GM23338 (cell line): ENCODE measurements around the gene UNC13A. TPM values are rescaled to one million over a fixed set of nuclear protein-coding genes. Genes with fewer than 3 reads are reported as not detected.

ENCODE experiments used
- ATAC-seq: fragments of 200-7000 bp; cut with Tn5 transposase; 3 replicates; pipeline ENCODE4 v1.9.1; 2020
- DNase-seq: peaks from one replicate; pipeline ENCODE4 v3.0.0-alpha.2; 2015; ENCODE audit warnings: low spot score
- H2AFZ ChIP-seq: fragments of 200-600 bp; sonication (generic); 2 replicates; pipeline ENCODE4 v1.8.0; 2016; ENCODE audit warnings: antibody characterized with exemption, mild to moderate bottlenecking, moderate library complexity
- H3F3A ChIP-seq: fragments of 200-600 bp; sonication (generic); replicated peaks from 2 replicates; pipeline ENCODE4 v1.8.0; 2017; ENCODE audit warnings: antibody characterized with exemption, mixed run types, low read depth
- H3K27ac ChIP-seq: fragments of 200-600 bp; sonication (generic); 2 replicates; pipeline ENCODE4 v1.6.1; 2016; ENCODE audit warnings: low read depth
- H3K27me3 ChIP-seq: fragments of 200-600 bp; sonication (generic); 2 replicates; pipeline ENCODE4 v1.8.0; 2016; ENCODE audit warnings: mild to moderate bottlenecking, mixed run types, moderate library complexity; ENCODE audit not compliant: insufficient read depth
- H3K36me3 ChIP-seq: fragments of 200-600 bp; sonication (generic); 2 replicates; pipeline ENCODE4 v1.8.0; 2016; ENCODE audit warnings: mild to moderate bottlenecking; ENCODE audit not compliant: insufficient read depth
- H3K4me1 ChIP-seq: fragments of 200-600 bp; sonication (generic); 2 replicates; pipeline ENCODE4 v1.8.0; 2016; ENCODE audit warnings: mild to moderate bottlenecking, moderate library complexity; ENCODE audit not compliant: insufficient read depth
- H3K4me2 ChIP-seq: fragments of 200-600 bp; sonication (generic); 2 replicates; pipeline ENCODE4 v1.7.1; 2017; ENCODE audit warnings: mixed run types
- H3K4me3 ChIP-seq: fragments of 200-600 bp; sonication (generic); 2 replicates; pipeline ENCODE4 v1.6.1; 2016; ENCODE audit warnings: mixed run types
- H3K79me2 ChIP-seq: fragments of 200-600 bp; sonication (generic); replicated peaks from 2 replicates; pipeline ENCODE4 v1.8.0; 2017; ENCODE audit warnings: mild to moderate bottlenecking; ENCODE audit not compliant: insufficient read depth
- H3K9me2 ChIP-seq: fragments of 200-600 bp; sonication (generic); 2 replicates; pipeline ENCODE4 v1.8.0; 2017; ENCODE audit not compliant: insufficient read depth
- H4K20me1 ChIP-seq: fragments of 200-600 bp; sonication (generic); replicated peaks from 2 replicates; pipeline ENCODE4 v1.8.0; 2017; ENCODE audit warnings: mild to moderate bottlenecking; ENCODE audit not compliant: insufficient read depth
- H3K27ac Mint-ChIP-seq: 2 replicates; pipeline ENCODE4 v1.8.0; 2020; ENCODE audit warnings: inconsistent platforms, mild to moderate bottlenecking, moderate library complexity, mixed read lengths
- H3K27me3 Mint-ChIP-seq: 3 replicates; pipeline ENCODE4 v1.8.0; 2022; ENCODE audit warnings: low read depth, mild to moderate bottlenecking, moderate library complexity, mixed read lengths, inconsistent platforms; ENCODE audit not compliant: insufficient read depth, poor library complexity
- H3K36me3 Mint-ChIP-seq: 3 replicates; pipeline ENCODE4 v1.8.0; 2021; ENCODE audit warnings: low read depth, mild to moderate bottlenecking, inconsistent platforms, moderate library complexity, mixed read lengths
- H3K4me1 Mint-ChIP-seq: 3 replicates; pipeline ENCODE4 v1.8.0; 2020; ENCODE audit warnings: mild to moderate bottlenecking, inconsistent platforms, mixed read lengths
- H3K4me3 Mint-ChIP-seq: 3 replicates; pipeline ENCODE4 v1.8.0; 2021; ENCODE audit warnings: moderate library complexity, mild to moderate bottlenecking, inconsistent platforms, mixed read lengths
- H3K9me3 Mint-ChIP-seq: 3 replicates; pipeline ENCODE4 v1.8.0; 2020; ENCODE audit warnings: moderate library complexity, mild to moderate bottlenecking, inconsistent platforms, mixed read lengths
- CREB1 ChIP-seq: fragments of 250-450 bp; sonication (Bioruptor Pico); IDR thresholded peaks from 2 replicates; pipeline ENCODE4 v1.5.0; 2020; ENCODE audit warnings: low read depth, mild to moderate bottlenecking, moderate library complexity
- EZH2 ChIP-seq: fragments of 200-600 bp; sonication (generic); IDR thresholded peaks from one replicate; pipeline ENCODE4 v1.8.0; 2017; ENCODE audit warnings: antibody characterized with exemption, mild to moderate bottlenecking, low read depth; ENCODE audit not compliant: unreplicated experiment
- NANOG ChIP-seq: IDR thresholded peaks from 2 replicates; pipeline ENCODE4 v1.6.1; 2016; ENCODE audit warnings: antibody characterized with exemption, borderline replicate concordance
- POLR2AphosphoS5 ChIP-seq: IDR thresholded peaks from 2 replicates; pipeline ENCODE4 v1.6.1; 2016; ENCODE audit warnings: antibody characterized with exemption, low read depth
- ZNF114 ChIP-seq: fragments of 250-450 bp; sonication (Bioruptor Pico); IDR thresholded peaks from 2 replicates; pipeline ENCODE4 v1.5.0; 2020; ENCODE audit warnings: mild to moderate bottlenecking, moderate library complexity
- polyA plus RNA-seq: library from polyadenylated mRNA; unstranded; fragments of >200 nt; fragmentation: Nextera tagmentation; extraction: Ambion mirVana; gene quantifications from 2 replicates; pipeline ENCODE4 v1.2.1, GENCODE V29; 2016
- total RNA-seq: library from RNA; depleted of rRNA; stranded (reverse); fragments of >200 nt; shearing (Covaris generic); gene quantifications from 2 replicates; pipeline ENCODE4 v1.2.3, GENCODE V29; 2014
- TF ChIP-seq, protein P1 (sequence below): IDR thresholded peaks from one replicate; pipeline ENCODE4 v1.6.1; 2018; ENCODE audit warnings: antibody characterized with exemption; ENCODE audit not compliant: unreplicated experiment
- TF ChIP-seq, protein P2 (sequence below), 2 experiments: fragments of 200-600 bp in 1 of 2; sonication (generic) in 1 of 2; conservative IDR thresholded peaks; 2 replicates each; pipeline versions ENCODE4 v1.5.1 to v1.6.1; 2016 to 2017; ENCODE audit warnings: antibody characterized with exemption in 2 of 2, low read depth in 2 of 2, mild to moderate bottlenecking in 2 of 2, moderate library complexity in 1 of 2

The UNC13A gene
- total and polyA plus RNA-seq, 2 experiments from 2014 or later: 9.5 to 30.4 TPM

DNA sequence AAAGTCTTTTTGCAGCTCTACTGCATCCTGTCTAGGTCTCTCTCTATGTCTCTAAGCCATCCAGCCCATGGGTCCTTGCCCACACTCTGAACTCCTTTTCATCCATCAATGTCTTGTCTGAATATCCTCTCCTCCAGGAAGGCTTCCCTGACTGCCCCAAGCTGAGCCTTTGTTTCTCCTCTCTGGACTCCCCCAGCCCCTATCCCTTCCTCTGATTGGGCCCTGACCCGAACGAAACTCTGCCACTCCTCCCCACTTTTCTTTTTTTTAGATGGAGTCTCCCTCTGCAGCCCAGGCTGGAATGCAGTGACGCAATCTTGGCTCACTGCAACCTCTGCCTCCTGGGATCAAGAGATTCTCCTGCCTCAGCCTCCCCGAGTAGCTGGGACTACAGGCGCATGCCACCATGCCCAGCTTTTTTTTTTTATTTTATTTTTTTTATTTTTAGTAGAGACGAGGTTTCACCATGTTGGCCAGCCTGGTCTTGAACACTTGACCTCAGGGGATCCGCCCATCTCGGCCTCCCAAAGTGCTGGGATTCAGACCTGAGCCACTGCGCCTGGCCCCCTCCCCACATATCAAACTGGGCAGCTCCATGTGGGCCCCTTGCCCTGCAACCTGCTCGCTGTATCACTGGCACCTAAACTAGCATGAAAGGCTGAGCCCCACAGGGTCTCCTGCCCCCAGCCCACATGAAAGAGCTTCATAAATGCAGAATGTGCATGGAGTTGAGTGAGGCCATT is 870 bp upstream of the UNC13A start:
- Histone ChIP-seq H3K36me3 (no peaks in the 10 kb centered on the region), H3K27ac (peak overlapping the region; percentile 85), H3K4me2 (peak overlapping the region; percentile 90), H3K79me2 (peaks cover 25% of the 10 kb centered on the region), H4K20me1 (no peaks in the 10 kb centered on the region; the same call in 1 of the 2 replicates), H2AFZ (peak overlapping the region; percentile 89), H3K4me3 (peak overlapping the region; percentile 97), H3K9me2 (no peaks in the 10 kb centered on the region), H3K27me3 (no peaks in the 10 kb centered on the region), H3F3A (peaks cover 9% of the 10 kb centered on the region; the same call in 1 of the 2 replicates), H3K4me1 (peaks cover 10% of the 10 kb centered on the region)
- Mint-ChIP-seq H3K4me1 (peaks cover 12% of the 10 kb centered on the region), H3K27me3 (peaks cover 17% of the 10 kb centered on the region), H3K9me3 (peaks cover 2% of the 10 kb centered on the region; the same call in 2 of the 3 replicates), H3K27ac (peak overlapping the region; percentile 76), H3K4me3 (peak overlapping the region; percentile 100), H3K36me3 (peaks cover 18% of the 10 kb centered on the region)
- ATAC-seq (peak; percentile 32), DNase-seq (peak; percentile 71)
- TF ChIP-seq POLR2AphosphoS5: peak; percentile 72
- peak; percentile 44 for TF ChIP-seq CREB1
- no peak for TF ChIP-seq NANOG

GRCh38 chr19:17687141-17687856 is 855 bp downstream of the UNC13A start:
- Histone ChIP-seq H3F3A (peaks cover 12% of the 10 kb centered on the region; the same call in 1 of the 2 replicates), H3K9me2 (no peaks in the 10 kb centered on the region), H3K4me2 (peak overlapping the region; percentile 90), H3K27ac (peak overlapping the region; percentile 86), H3K4me1 (peaks cover 10% of the 10 kb centered on the region), H3K79me2 (peaks cover 42% of the 10 kb centered on the region), H2AFZ (peak overlapping the region; percentile 74), H3K27me3 (no peaks in the 10 kb centered on the region), H3K4me3 (peak overlapping the region; percentile 97), H3K36me3 (no peaks in the 10 kb centered on the region), H4K20me1 (peaks cover 9% of the 10 kb centered on the region; the same call in 1 of the 2 replicates)
- peak overlapping the region; percentile 100 for H3K4me3 Mint-ChIP-seq
- TF ChIP-seq, protein P1, sequence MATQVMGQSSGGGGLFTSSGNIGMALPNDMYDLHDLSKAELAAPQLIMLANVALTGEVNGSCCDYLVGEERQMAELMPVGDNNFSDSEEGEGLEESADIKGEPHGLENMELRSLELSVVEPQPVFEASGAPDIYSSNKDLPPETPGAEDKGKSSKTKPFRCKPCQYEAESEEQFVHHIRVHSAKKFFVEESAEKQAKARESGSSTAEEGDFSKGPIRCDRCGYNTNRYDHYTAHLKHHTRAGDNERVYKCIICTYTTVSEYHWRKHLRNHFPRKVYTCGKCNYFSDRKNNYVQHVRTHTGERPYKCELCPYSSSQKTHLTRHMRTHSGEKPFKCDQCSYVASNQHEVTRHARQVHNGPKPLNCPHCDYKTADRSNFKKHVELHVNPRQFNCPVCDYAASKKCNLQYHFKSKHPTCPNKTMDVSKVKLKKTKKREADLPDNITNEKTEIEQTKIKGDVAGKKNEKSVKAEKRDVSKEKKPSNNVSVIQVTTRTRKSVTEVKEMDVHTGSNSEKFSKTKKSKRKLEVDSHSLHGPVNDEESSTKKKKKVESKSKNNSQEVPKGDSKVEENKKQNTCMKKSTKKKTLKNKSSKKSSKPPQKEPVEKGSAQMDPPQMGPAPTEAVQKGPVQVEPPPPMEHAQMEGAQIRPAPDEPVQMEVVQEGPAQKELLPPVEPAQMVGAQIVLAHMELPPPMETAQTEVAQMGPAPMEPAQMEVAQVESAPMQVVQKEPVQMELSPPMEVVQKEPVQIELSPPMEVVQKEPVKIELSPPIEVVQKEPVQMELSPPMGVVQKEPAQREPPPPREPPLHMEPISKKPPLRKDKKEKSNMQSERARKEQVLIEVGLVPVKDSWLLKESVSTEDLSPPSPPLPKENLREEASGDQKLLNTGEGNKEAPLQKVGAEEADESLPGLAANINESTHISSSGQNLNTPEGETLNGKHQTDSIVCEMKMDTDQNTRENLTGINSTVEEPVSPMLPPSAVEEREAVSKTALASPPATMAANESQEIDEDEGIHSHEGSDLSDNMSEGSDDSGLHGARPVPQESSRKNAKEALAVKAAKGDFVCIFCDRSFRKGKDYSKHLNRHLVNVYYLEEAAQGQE: peak; percentile 6
- TF ChIP-seq, protein P2, sequence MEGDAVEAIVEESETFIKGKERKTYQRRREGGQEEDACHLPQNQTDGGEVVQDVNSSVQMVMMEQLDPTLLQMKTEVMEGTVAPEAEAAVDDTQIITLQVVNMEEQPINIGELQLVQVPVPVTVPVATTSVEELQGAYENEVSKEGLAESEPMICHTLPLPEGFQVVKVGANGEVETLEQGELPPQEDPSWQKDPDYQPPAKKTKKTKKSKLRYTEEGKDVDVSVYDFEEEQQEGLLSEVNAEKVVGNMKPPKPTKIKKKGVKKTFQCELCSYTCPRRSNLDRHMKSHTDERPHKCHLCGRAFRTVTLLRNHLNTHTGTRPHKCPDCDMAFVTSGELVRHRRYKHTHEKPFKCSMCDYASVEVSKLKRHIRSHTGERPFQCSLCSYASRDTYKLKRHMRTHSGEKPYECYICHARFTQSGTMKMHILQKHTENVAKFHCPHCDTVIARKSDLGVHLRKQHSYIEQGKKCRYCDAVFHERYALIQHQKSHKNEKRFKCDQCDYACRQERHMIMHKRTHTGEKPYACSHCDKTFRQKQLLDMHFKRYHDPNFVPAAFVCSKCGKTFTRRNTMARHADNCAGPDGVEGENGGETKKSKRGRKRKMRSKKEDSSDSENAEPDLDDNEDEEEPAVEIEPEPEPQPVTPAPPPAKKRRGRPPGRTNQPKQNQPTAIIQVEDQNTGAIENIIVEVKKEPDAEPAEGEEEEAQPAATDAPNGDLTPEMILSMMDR (conservative IDR thresholded peaks at IDR 0.05; ENCODE audit: low read depth in 2 of 2): no peak
- TF ChIP-seq ZNF114 (CRISPR knock-in tag) (no peak), EZH2 (no peak)
- peaks cover 14% of the 10 kb centered on the region for H3K27me3 Mint-ChIP-seq
- H3K36me3 Mint-ChIP-seq: peaks cover 18% of the 10 kb centered on the region
- H3K4me1 Mint-ChIP-seq: peaks cover 12% of the 10 kb centered on the region
- peak overlapping the region; percentile 97 for H3K27ac Mint-ChIP-seq
- ATAC-seq: peak; percentile 13
- DNase-seq: peak; percentile 85
- peaks cover 2% of the 10 kb centered on the region; the same call in 1 of the 3 replicates for H3K9me3 Mint-ChIP-seq
